HEK293 (cell line): ENCODE measurements around the gene FZD7.

Experiments used
- GLIS2 ChIP-seq: fragments of 450-650 bp; formaldehyde crosslinking; IDR thresholded peaks from 2 replicates; pipeline ENCODE4 v1.5.1; 2016; ENCODE audit warnings: missing biosample characterization, missing genetic modification characterization
- HOXC10 ChIP-seq: sonication (generic); formaldehyde crosslinking; IDR thresholded peaks from 2 replicates; pipeline ENCODE4 v1.8.1; 2023; ENCODE audit warnings: mild to moderate bottlenecking, missing genetic modification reagents
- KLF8 ChIP-seq: fragments of 450-650 bp; formaldehyde crosslinking; IDR thresholded peaks from 2 replicates; pipeline ENCODE4 v1.5.1; 2016; ENCODE audit warnings: missing biosample characterization, missing genetic modification characterization
- MYNN ChIP-seq: fragments of 450-650 bp; formaldehyde crosslinking; IDR thresholded peaks from 2 replicates; pipeline ENCODE4 v1.5.1; 2016; ENCODE audit warnings: missing biosample characterization, missing genetic modification characterization, borderline replicate concordance
- SETDB1 ChIP-seq: IDR thresholded peaks from one replicate; pipeline ENCODE4 v1.6.1; 2017; ENCODE audit warnings: mild to moderate bottlenecking, low read length, moderate library complexity, mixed read lengths; ENCODE audit not compliant: insufficient read length
- ZNF133 ChIP-seq: fragments of 450-650 bp; formaldehyde crosslinking; IDR thresholded peaks from 2 replicates; pipeline ENCODE4 v1.5.1; 2016; ENCODE audit warnings: missing biosample characterization, missing genetic modification characterization
- ZNF335 ChIP-seq: fragments of 450-650 bp; formaldehyde crosslinking; conservative IDR thresholded peaks from 2 replicates; pipeline ENCODE4 v1.5.1; 2016; ENCODE audit warnings: missing biosample characterization, missing genetic modification characterization
- TF ChIP-seq, protein P1 (sequence below): fragments of 450-650 bp; formaldehyde crosslinking; IDR thresholded peaks from 2 replicates; pipeline ENCODE4 v1.5.1; 2016; ENCODE audit warnings: missing biosample characterization, missing genetic modification characterization
- TF ChIP-seq, protein P2 (sequence below): fragments of 450-650 bp; formaldehyde crosslinking; IDR thresholded peaks from 2 replicates; pipeline ENCODE4 v1.5.1; 2016; ENCODE audit warnings: missing biosample characterization, missing genetic modification characterization
- TF ChIP-seq, protein P3 (sequence below): fragments of 450-650 bp; formaldehyde crosslinking; IDR thresholded peaks from 2 replicates; pipeline ENCODE4 v1.5.1; 2016; ENCODE audit warnings: missing biosample characterization, missing genetic modification characterization
- TF ChIP-seq, protein P4 (sequence below): fragments of 450-650 bp; formaldehyde crosslinking; IDR thresholded peaks from 2 replicates; pipeline ENCODE4 v1.5.1; 2016; ENCODE audit warnings: missing biosample characterization, missing genetic modification characterization
- TF ChIP-seq, protein P5 (sequence below): fragments of 450-650 bp; formaldehyde crosslinking; IDR thresholded peaks from 2 replicates; pipeline ENCODE4 v1.5.1; 2016; ENCODE audit warnings: missing biosample characterization, missing genetic modification characterization

DNA sequence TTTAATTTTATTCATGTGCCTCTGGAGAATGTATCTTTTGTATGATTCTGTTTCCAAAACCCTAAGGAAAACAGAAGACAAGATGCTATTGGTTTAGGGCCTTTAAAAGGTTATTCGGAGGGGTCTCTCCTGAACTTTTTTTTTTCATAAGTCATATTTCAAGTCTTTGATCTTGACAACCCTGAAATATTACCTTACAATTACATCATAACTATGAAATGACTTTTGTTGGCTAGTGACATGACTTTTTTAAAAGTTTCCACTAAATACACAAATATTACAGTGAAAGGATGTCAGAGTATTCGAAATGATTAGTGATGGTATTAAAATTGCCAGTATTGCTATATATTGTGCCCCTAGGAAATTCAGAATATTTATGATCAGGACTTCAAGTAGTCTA lies 31.8 kb upstream of the FZD7 start:
- TF ChIP-seq MYNN (tag by site-specific recombination): no peak
- TF ChIP-seq, protein P1, sequence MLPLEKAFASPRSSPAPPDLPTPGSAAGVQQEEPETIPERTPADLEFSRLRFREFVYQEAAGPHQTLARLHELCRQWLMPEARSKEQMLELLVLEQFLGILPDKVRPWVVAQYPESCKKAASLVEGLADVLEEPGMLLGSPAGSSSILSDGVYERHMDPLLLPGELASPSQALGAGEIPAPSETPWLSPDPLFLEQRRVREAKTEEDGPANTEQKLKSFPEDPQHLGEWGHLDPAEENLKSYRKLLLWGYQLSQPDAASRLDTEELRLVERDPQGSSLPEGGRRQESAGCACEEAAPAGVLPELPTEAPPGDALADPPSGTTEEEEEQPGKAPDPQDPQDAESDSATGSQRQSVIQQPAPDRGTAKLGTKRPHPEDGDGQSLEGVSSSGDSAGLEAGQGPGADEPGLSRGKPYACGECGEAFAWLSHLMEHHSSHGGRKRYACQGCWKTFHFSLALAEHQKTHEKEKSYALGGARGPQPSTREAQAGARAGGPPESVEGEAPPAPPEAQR (tag by site-specific recombination): no peak
- TF ChIP-seq, protein P2, sequence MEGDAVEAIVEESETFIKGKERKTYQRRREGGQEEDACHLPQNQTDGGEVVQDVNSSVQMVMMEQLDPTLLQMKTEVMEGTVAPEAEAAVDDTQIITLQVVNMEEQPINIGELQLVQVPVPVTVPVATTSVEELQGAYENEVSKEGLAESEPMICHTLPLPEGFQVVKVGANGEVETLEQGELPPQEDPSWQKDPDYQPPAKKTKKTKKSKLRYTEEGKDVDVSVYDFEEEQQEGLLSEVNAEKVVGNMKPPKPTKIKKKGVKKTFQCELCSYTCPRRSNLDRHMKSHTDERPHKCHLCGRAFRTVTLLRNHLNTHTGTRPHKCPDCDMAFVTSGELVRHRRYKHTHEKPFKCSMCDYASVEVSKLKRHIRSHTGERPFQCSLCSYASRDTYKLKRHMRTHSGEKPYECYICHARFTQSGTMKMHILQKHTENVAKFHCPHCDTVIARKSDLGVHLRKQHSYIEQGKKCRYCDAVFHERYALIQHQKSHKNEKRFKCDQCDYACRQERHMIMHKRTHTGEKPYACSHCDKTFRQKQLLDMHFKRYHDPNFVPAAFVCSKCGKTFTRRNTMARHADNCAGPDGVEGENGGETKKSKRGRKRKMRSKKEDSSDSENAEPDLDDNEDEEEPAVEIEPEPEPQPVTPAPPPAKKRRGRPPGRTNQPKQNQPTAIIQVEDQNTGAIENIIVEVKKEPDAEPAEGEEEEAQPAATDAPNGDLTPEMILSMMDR (tag by site-specific recombination): no peak
- TF ChIP-seq ZNF133: no peak
- TF ChIP-seq, protein P3, sequence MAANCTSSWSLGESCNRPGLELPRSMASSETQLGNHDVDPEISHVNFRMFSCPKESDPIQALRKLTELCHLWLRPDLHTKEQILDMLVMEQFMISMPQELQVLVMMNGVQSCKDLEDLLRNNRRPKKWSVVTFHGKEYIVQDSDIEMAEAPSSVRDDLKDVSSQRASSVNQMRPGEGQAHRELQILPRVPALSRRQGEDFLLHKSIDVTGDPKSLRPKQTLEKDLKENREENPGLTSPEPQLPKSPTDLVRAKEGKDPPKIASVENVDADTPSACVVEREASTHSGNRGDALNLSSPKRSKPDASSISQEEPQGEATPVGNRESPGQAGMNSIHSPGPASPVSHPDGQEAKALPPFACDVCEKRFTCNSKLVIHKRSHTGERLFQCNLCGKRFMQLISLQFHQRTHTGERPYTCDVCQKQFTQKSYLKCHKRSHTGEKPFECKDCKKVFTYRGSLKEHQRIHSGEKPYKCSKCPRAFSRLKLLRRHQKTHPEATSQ (tag by site-specific recombination): no peak
- no peak for TF ChIP-seq HOXC10 (CRISPR knock-in tag)
- no peak for TF ChIP-seq KLF8 (tag by site-specific recombination)
- TF ChIP-seq, protein P4, sequence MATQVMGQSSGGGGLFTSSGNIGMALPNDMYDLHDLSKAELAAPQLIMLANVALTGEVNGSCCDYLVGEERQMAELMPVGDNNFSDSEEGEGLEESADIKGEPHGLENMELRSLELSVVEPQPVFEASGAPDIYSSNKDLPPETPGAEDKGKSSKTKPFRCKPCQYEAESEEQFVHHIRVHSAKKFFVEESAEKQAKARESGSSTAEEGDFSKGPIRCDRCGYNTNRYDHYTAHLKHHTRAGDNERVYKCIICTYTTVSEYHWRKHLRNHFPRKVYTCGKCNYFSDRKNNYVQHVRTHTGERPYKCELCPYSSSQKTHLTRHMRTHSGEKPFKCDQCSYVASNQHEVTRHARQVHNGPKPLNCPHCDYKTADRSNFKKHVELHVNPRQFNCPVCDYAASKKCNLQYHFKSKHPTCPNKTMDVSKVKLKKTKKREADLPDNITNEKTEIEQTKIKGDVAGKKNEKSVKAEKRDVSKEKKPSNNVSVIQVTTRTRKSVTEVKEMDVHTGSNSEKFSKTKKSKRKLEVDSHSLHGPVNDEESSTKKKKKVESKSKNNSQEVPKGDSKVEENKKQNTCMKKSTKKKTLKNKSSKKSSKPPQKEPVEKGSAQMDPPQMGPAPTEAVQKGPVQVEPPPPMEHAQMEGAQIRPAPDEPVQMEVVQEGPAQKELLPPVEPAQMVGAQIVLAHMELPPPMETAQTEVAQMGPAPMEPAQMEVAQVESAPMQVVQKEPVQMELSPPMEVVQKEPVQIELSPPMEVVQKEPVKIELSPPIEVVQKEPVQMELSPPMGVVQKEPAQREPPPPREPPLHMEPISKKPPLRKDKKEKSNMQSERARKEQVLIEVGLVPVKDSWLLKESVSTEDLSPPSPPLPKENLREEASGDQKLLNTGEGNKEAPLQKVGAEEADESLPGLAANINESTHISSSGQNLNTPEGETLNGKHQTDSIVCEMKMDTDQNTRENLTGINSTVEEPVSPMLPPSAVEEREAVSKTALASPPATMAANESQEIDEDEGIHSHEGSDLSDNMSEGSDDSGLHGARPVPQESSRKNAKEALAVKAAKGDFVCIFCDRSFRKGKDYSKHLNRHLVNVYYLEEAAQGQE (tag by site-specific recombination): no peak
- no peak for TF ChIP-seq GLIS2 (tag by site-specific recombination)
- no peak for TF ChIP-seq SETDB1
- TF ChIP-seq, protein P5, sequence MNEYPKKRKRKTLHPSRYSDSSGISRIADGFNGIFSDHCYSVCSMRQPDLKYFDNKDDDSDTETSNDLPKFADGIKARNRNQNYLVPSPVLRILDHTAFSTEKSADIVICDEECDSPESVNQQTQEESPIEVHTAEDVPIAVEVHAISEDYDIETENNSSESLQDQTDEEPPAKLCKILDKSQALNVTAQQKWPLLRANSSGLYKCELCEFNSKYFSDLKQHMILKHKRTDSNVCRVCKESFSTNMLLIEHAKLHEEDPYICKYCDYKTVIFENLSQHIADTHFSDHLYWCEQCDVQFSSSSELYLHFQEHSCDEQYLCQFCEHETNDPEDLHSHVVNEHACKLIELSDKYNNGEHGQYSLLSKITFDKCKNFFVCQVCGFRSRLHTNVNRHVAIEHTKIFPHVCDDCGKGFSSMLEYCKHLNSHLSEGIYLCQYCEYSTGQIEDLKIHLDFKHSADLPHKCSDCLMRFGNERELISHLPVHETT (tag by site-specific recombination): no peak
- no peak for TF ChIP-seq ZNF335 (tag by site-specific recombination)
